Sigmoid colon (tissue), 7 donors: ENCODE data around the gene ATP5PO. TPM values are rescaled to one million over a fixed set of nuclear protein-coding genes. Genes with fewer than 3 reads are reported as not detected.

Experiments
- DNase-seq: peaks from one replicate; pipeline ENCODE4 v3.0.0-alpha.2; 2019
- H3K27ac ChIP-seq, 4 donors: fragments of 200-600 bp; sonication (generic); one replicate each; pipeline ENCODE4 v1.5.1; 2016 to 2019; ENCODE audit warnings: mild to moderate bottlenecking in 1 of 4
- H3K27me3 ChIP-seq, 3 donors: fragments of 200-600 bp; sonication (generic); one replicate each; pipeline ENCODE4 v1.5.1; 2019; ENCODE audit warnings: mild to moderate bottlenecking in 1 of 3
- H3K36me3 ChIP-seq, 4 donors: fragments of 200-600 bp; sonication (generic); one replicate each; pipeline ENCODE4 v1.5.1; 2016 to 2019
- H3K4me1 ChIP-seq, 4 donors: fragments of 200-600 bp; sonication (generic); one replicate each; pipeline ENCODE4 v1.5.1; 2017 to 2019
- H3K4me3 ChIP-seq, 4 donors: fragments of 200-600 bp; sonication (generic); one replicate each; pipeline ENCODE4 v1.5.1; 2017 to 2019; ENCODE audit warnings: mild to moderate bottlenecking in 2 of 4, moderate library complexity in 1 of 4
- H3K9me3 ChIP-seq, 4 donors: fragments of 200-600 bp in 3 of 4; sonication (generic) in 3 of 4; one replicate each; pipeline versions ENCODE4 v1.5.1 to v1.6.1; 2013 to 2019
- CTCF ChIP-seq, 4 experiments: fragments of 450-650 bp in 3 of 4; fragments of 200-600 bp in 1 of 4; IDR thresholded peaks; one replicate each; pipeline ENCODE4 v1.5.1; 2016 to 2019; ENCODE audit warnings: antibody characterized with exemption in 4 of 4, mild to moderate bottlenecking in 3 of 4, moderate library complexity in 2 of 4
- EP300 ChIP-seq, 4 donors: sonication (generic); formaldehyde crosslinking; IDR thresholded peaks; one replicate each; pipeline ENCODE4 v1.6.1; 2017; ENCODE audit warnings: antibody characterized with exemption in 4 of 4
- POLR2A ChIP-seq, 2 donors: fragments of 450-650 bp; IDR thresholded peaks; one replicate each; pipeline ENCODE4 v1.6.1; 2016; ENCODE audit warnings: antibody characterized with exemption in 2 of 2, mild to moderate bottlenecking in 2 of 2, moderate library complexity in 2 of 2
- POLR2AphosphoS5 ChIP-seq, 4 donors: sonication (generic); formaldehyde crosslinking; IDR thresholded peaks; one replicate each; pipeline ENCODE4 v1.6.1; 2017; ENCODE audit warnings: antibody characterized with exemption in 4 of 4
- WGBS, 2 donors: extraction: QIAGEN DNeasy Blood & Tissue Kit; methylation state at CpG; one replicate each; pipeline ENCODE4 v1.1.7; 2013; 5-methylcytosine and 5-hydroxymethylcytosine counted together
- intact Hi-C: fragments of 100-400 bp; cut with DNase I; formaldehyde crosslinking; loops from one replicate; pipeline ENCODE4 v1.15.1; 2023
- polyA plus RNA-seq, 3 donors: library from polyadenylated mRNA; stranded (reverse); fragments of 200-250 nt; gene quantifications; one replicate each; pipeline ENCODE4 v1.2.3, GENCODE V29; 2013
- total RNA-seq, 4 donors: library from RNA; depleted of rRNA; stranded (reverse); fragments of >200 nt; gene quantifications; one replicate each; pipeline ENCODE4 v1.1.0, GENCODE V29; 2016
- donor health status: healthy with polysubstance abuse.
- donor health status: Bipolar disorder and iron deficiency.
- donor health status: healthy.

Gene ATP5PO
- total and polyA plus RNA-seq, 7 donors, result 277 to 742 (median 414) TPM

DNA sequence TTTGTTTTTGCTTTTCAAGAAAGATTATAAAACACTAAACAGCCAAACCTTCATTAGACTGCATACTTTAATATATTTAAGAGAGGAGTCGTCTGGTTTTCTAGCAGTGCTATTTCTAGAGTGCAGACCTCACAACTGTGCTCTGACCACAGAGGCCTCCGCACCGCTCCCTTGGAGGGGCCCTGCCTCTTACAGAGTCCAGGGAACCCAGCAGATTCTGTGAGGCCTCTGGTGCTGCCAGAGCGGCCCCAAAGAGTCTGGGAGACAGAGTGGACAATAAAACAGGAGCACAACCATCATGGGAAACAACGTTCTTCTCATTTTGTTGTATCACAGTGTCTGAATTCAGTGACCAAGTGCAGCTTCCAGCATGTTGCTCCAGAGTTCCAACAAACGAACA lies 5.8 kb downstream of the ATP5PO start:
- WGBS, 2 donors, result 86 to 93% methylated on average over 6 of the region's 6 CpGs
- Histone ChIP-seq H3K27ac (no peak overlapping the region), H3K36me3 (peaks cover 21 to 86% (median 59%) of the 10 kb centered on the region in 4 donors), H3K4me3 (no peak overlapping the region), H3K27me3 (no peaks in the 10 kb centered on the region), H3K9me3 (no peaks in the 10 kb centered on the region), H3K4me1 (peaks cover 0 to 20% (median 16%) of the 10 kb centered on the region in 4 donors)
- TF ChIP-seq POLR2AphosphoS5 (IDR thresholded peaks at IDR 0.05), result no peak
- TF ChIP-seq CTCF (IDR thresholded peaks at IDR 0.05), result no peak
- TF ChIP-seq POLR2A (IDR thresholded peaks at IDR 0.05), result no peak
- TF ChIP-seq EP300 (IDR thresholded peaks at IDR 0.05), result no peak
- intact Hi-C loops, result no loop called here
- DNase-seq, result no peak

DNA sequence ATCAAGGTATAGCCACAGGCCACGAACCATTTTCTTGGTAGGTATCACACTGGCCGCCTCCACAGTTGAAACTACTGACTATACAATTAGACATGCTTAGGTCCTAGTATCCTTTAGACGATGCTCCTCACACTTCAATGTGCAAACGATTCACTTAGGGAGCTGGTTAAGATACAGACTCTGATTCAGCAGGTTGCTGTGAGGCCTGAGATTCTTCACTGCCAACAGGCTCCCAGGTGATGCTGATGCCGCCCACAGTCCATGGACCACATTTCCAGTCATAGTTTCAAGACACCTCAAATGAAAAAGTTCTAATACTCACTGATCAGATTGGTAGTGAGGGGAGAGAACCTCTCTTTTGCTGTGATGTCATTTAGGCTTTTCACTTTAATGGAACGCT lies 6.8 kb downstream of the ATP5PO start:
- no peak for TF ChIP-seq POLR2A (IDR thresholded peaks at IDR 0.05)
- TF ChIP-seq CTCF (IDR thresholded peaks at IDR 0.05), result no peak
- TF ChIP-seq POLR2AphosphoS5 (IDR thresholded peaks at IDR 0.05), result no peak
- TF ChIP-seq EP300 (IDR thresholded peaks at IDR 0.05), result no peak
- Histone ChIP-seq H3K4me1 (peaks cover 0 to 10% (median 6%) of the 10 kb centered on the region in 4 donors), H3K36me3 (peaks cover 21 to 96% (median 69%) of the 10 kb centered on the region in 4 donors), H3K27ac (no peak overlapping the region), H3K9me3 (no peaks in the 10 kb centered on the region), H3K4me3 (no peak overlapping the region), H3K27me3 (no peaks in the 10 kb centered on the region)
- intact Hi-C loops, result no loop called here
- no peak for DNase-seq
- 73 to 87% methylated on average over 6 of the region's 6 CpGs for WGBS, 2 donors

GRCh38 chr21:33904041-33904440 lies 11.6 kb downstream of the ATP5PO start:
- TF ChIP-seq POLR2A (IDR thresholded peaks at IDR 0.05) (no peak), EP300 (IDR thresholded peaks at IDR 0.05) (no peak), POLR2AphosphoS5 (IDR thresholded peaks at IDR 0.05) (no peak), CTCF (IDR thresholded peaks at IDR 0.05) (no peak)
- no peak overlapping the region for H3K27ac ChIP-seq
- peaks cover 23 to 83% (median 59%) of the 10 kb centered on the region in 4 donors for H3K36me3 ChIP-seq
- H3K4me1 ChIP-seq, result peaks cover 0 to 8% (median 5%) of the 10 kb centered on the region in 4 donors
- 59 to 79% methylated on average over 5 of the region's 5 CpGs for WGBS, 2 donors
- no peak overlapping the region for H3K4me3 ChIP-seq
- peak; percentile 36 for DNase-seq
- intact Hi-C loops, result no loop called here
- no peaks in the 10 kb centered on the region for H3K9me3 ChIP-seq
- no peaks in the 10 kb centered on the region for H3K27me3 ChIP-seq

- Histone ChIP-seq H3K4me1 (peaks cover 0 to 15% (median 10%) of the 10 kb centered on the region in 4 donors), H3K27ac (peak overlapping the region in 1 of 4 donors; percentile 38), H3K9me3 (no peaks in the 10 kb centered on the region), H3K27me3 (no peaks in the 10 kb centered on the region), H3K36me3 (peaks cover 11 to 66% (median 47%) of the 10 kb centered on the region in 4 donors), H3K4me3 (no peak overlapping the region)
- DNase-seq, result no peak
- TF ChIP-seq POLR2A (IDR thresholded peaks at IDR 0.05), result no peak
- TF ChIP-seq EP300 (IDR thresholded peaks at IDR 0.05), result no peak
- no peak for TF ChIP-seq POLR2AphosphoS5 (IDR thresholded peaks at IDR 0.05)
- no peak for TF ChIP-seq CTCF (IDR thresholded peaks at IDR 0.05)
- intact Hi-C loops, result no loop called here
- 95 to 96% methylated on average over 6 of the region's 6 CpGs for WGBS, 2 donors
These were observed 13.3 kb downstream of the ATP5PO start for GRCh38 chr21:33902349-33902748.
